Common myeloid progenitor, CD34-positive (primary cell): ENCODE measurements around the gene SATB2.
A peak's percentile ranks its signal among the peaks of the same experiment; 100 is the strongest.

Experiments
- CTCF ChIA-PET: fragments of 350-600 bp; sonication (Branson Sonifier 250); formaldehyde crosslinking; loops from one replicate; lab custom pipeline; 2021; ENCODE audit warnings: antibody characterized with exemption; lab: Charles Lee
- POLR2A ChIA-PET: fragments of 350-600 bp; sonication (Branson Sonifier 250); formaldehyde crosslinking; loops from one replicate; lab custom pipeline; 2021; ENCODE audit warnings: antibody characterized with exemption; lab: Charles Lee
- DNase-seq, 3 donors: peaks; one replicate each; pipeline versions ENCODE4 v3.0.0 to v3.0.0-alpha.2; 2013
- H3K27ac ChIP-seq, 2 experiments: 1 replicate in 1 of 2; 2 replicates in 1 of 2; pipeline ENCODE4 v1.7.0; 2013; ENCODE audit warnings: inconsistent platforms in 2 of 2, low read length in 2 of 2, mild to moderate bottlenecking in 2 of 2, low read depth in 1 of 2, moderate library complexity in 1 of 2; ENCODE audit not compliant: severe bottlenecking in 2 of 2, insufficient read depth in 1 of 2, poor library complexity in 1 of 2
- H3K27me3 ChIP-seq, 5 experiments: replicated peaks in 2 of 5; 1 replicate in 3 of 5; 2 replicates in 2 of 5; pipeline versions ENCODE4 v1.6.1 to v1.7.0; 2013; ENCODE audit warnings: low read length in 4 of 5, mild to moderate bottlenecking in 2 of 5, moderate library complexity in 2 of 5, inconsistent platforms in 1 of 5; ENCODE audit not compliant: insufficient read depth in 5 of 5, control insufficient read depth in 4 of 5
- H3K36me3 ChIP-seq, 4 experiments: 1 replicate in 2 of 4; 2 replicates in 2 of 4; pipeline versions ENCODE4 v1.6.1 to v1.7.0; 2013; ENCODE audit warnings: low read length in 3 of 4, control low read depth in 1 of 4, mild to moderate bottlenecking in 1 of 4; ENCODE audit not compliant: control insufficient read depth in 4 of 4, insufficient read depth in 4 of 4
- H3K4me1 ChIP-seq, 4 experiments: 1 replicate in 3 of 4; 2 replicates in 1 of 4; pipeline versions ENCODE4 v1.6.1 to v1.7.1; 2013; ENCODE audit warnings: low read length in 3 of 4, mild to moderate bottlenecking in 3 of 4, control low read depth in 1 of 4, inconsistent platforms in 1 of 4, moderate library complexity in 1 of 4; ENCODE audit not compliant: control insufficient read depth in 4 of 4, insufficient read depth in 4 of 4; ENCODE audit errors: control extremely low read depth in 1 of 4
- H3K4me3 ChIP-seq, 7 experiments: 1 replicate in 4 of 7; 2 replicates in 3 of 7; pipeline versions ENCODE4 v1.5.1 to v1.7.0; 2013; ENCODE audit warnings: mild to moderate bottlenecking in 7 of 7, low read length in 6 of 7, moderate library complexity in 6 of 7, inconsistent platforms in 2 of 7, low read depth in 2 of 7, control low read depth in 1 of 7; ENCODE audit not compliant: insufficient read depth in 4 of 7, control insufficient read depth in 1 of 7; ENCODE audit errors: extremely low read depth in 1 of 7
- H3K9me3 ChIP-seq, 5 experiments: 1 replicate in 4 of 5; 2 replicates in 1 of 5; pipeline versions ENCODE4 v1.6.1 to v1.7.1; 2013; ENCODE audit warnings: low read length in 4 of 5, mild to moderate bottlenecking in 2 of 5, inconsistent platforms in 1 of 5, low read depth in 1 of 5, moderate library complexity in 1 of 5; ENCODE audit not compliant: control insufficient read depth in 4 of 5, insufficient read depth in 2 of 5; ENCODE audit errors: control extremely low read depth in 1 of 5
- WGBS: methylation state at CpG from one replicate; pipeline ENCODE4 v1.1.5; 2013; ENCODE audit not compliant: insufficient coverage; 5-methylcytosine and 5-hydroxymethylcytosine counted together

Gene SATB2

GRCh38 chr2:199414001-199414400 is 43.7 kb downstream of the SATB2 start:
- Histone ChIP-seq H3K36me3 (no peaks in the 10 kb centered on the region), H3K9me3 (peaks cover 0 to 2% (median 0%) of the 10 kb centered on the region in 5 experiments), H3K4me1 (no peaks in the 10 kb centered on the region), H3K4me3 (no peak overlapping the region), H3K27ac (no peak overlapping the region), H3K27me3 (peaks cover 0 to 13% (median 7%) of the 10 kb centered on the region in 5 experiments)
- no CpG with 5 or more reads among the region's 3 CpGs for WGBS
- no peak for DNase-seq
- ChIA-PET POLR2A (no interaction called here), CTCF (no interaction called here)

DNA sequence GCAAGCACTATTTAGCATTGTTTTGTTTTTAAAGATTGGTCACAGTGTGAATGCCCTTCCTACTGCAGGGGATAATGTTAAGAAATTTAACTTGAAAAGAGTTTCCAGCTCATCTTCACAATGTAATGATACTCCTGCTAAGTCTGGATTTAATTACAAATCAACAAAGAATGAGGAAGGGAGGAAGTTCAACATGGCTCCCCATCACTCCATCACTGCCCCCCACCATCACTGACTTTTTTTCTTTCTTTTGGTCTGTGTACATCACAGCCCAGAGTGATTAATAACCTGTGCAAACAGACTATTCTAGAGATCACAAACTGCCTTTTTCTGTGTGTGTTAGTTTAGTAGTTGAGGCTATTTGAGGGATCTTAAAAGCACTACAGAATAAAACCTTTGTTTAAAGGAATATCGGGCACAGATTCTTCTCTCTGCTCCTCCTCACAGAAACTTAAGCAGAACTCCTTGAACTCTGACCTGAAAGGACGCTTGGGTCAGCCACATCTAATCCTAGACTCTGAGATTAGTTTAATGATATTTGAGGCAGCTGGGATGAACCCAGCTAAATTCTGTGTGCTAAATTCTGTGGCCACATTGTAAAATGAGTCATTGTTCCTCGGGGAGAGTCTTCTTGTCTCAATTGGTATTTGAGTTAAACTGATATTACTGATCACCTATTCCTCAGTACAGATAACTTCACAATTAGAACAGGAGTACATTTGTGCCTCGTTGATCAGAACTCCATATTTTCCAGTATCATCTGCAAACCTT is 47.8 kb downstream of the SATB2 start:
- Histone ChIP-seq H3K4me1 (no peaks in the 10 kb centered on the region), H3K4me3 (no peak overlapping the region), H3K36me3 (no peaks in the 10 kb centered on the region), H3K27me3 (peaks cover 0 to 13% (median 8%) of the 10 kb centered on the region in 5 experiments), H3K27ac (no peak overlapping the region), H3K9me3 (peaks cover 0 to 2% (median 0%) of the 10 kb centered on the region in 5 experiments)
- DNase-seq: no peak
- ChIA-PET CTCF (no interaction called here), POLR2A (no interaction called here)
- WGBS: 0% methylated on average over 1 of the region's 4 CpGs

DNA sequence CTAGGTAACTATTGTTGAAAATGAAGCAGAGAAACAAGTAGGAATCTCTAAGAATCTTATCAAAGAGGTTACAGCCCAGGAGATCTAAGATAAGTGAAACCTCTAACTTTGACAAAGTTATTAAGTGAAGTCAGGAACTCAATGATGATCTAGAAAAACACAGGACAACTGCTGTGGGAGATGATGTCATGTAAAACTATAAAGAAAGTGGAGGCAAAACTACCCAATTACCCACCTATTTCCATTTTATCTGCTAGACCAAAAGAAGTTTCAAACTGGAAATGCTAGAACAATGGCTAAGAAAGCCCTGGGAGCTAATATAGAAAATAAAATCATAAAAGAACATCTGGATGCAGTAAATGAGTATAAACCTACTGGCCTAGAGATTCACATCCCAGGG is 50.3 kb downstream of the SATB2 start:
- no peak overlapping the region for H3K4me3 ChIP-seq
- ChIA-PET POLR2A (no interaction called here), CTCF (no interaction called here)
- H3K27ac ChIP-seq: no peak overlapping the region
- peaks cover 2 to 11% (median 3%) of the 10 kb centered on the region in 5 experiments for H3K27me3 ChIP-seq
- H3K9me3 ChIP-seq: peaks cover 0 to 2% (median 0%) of the 10 kb centered on the region in 5 experiments
- no peaks in the 10 kb centered on the region for H3K36me3 ChIP-seq
- no peaks in the 10 kb centered on the region for H3K4me1 ChIP-seq
- no peak for DNase-seq

DNA sequence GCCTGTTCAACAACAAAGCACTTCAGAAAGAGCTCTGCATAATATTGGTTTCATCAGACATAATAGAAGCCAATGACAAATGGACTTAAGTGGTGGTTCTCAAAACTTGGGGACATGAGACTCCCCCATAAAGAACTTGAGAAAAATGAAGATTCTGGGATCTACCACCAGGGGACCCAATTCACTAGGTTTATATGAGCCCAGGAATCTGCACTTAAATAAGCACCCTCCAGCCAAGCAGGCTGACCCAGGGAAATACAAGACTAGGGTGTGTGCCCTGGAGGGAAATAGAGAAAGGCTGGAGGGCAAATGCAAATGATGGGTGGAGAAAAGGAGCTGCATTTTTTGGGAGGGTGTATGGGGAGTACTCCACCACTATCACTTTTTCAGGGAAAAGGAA is 52.5 kb downstream of the SATB2 start:
- no peaks in the 10 kb centered on the region for H3K9me3 ChIP-seq
- H3K36me3 ChIP-seq: no peaks in the 10 kb centered on the region
- CTCF ChIA-PET: interaction anchor here (1.0 kb wide), 1 partner anchor 29 kb away, joined by 3 read pairs; no protein-coding TSS in a partner anchor
- no peak overlapping the region for H3K27ac ChIP-seq
- DNase-seq: peak in 1 of 3 donors; percentile 4
- no peaks in the 10 kb centered on the region for H3K4me1 ChIP-seq
- H3K27me3 ChIP-seq: peaks cover 0 to 7% (median 3%) of the 10 kb centered on the region in 5 experiments
- H3K4me3 ChIP-seq: no peak overlapping the region
- POLR2A ChIA-PET: no interaction called here

GRCh38 chr2:199404841-199405240 is 52.9 kb downstream of the SATB2 start:
- no CpG with 5 or more reads among the region's 1 CpG for WGBS
- Histone ChIP-seq H3K4me1 (no peaks in the 10 kb centered on the region), H3K9me3 (no peaks in the 10 kb centered on the region), H3K4me3 (no peak overlapping the region), H3K27me3 (peaks cover 0 to 4% (median 3%) of the 10 kb centered on the region in 5 experiments), H3K36me3 (no peaks in the 10 kb centered on the region), H3K27ac (no peak overlapping the region)
- no peak for DNase-seq
- CTCF ChIA-PET: interaction anchor here (1.0 kb wide), 1 partner anchor 29 kb away, joined by 3 read pairs; no protein-coding TSS in a partner anchor
- POLR2A ChIA-PET: no interaction called here

DNA sequence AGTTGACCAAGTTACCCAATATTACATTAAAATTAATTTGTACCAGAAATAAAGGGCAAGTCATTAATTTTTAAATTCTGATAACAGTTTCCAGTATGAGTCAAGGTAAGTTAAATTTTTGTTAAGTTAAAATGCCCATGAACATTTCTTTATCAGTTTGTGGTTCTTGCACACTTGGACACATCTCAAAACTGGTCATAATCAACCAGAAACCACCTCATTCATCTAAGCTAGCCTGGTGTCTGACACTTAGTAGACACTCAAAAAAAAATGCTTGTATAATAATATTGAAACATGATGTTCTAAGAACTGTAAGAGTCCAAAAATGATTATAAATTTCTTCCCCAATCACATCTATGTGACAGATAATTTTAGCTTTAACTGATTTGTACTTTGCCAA is 62.4 kb downstream of the SATB2 start:
- Histone ChIP-seq H3K4me1 (no peaks in the 10 kb centered on the region), H3K27me3 (peaks cover 0 to 5% (median 2%) of the 10 kb centered on the region in 5 experiments), H3K36me3 (no peaks in the 10 kb centered on the region), H3K4me3 (no peak overlapping the region), H3K9me3 (no peaks in the 10 kb centered on the region), H3K27ac (no peak overlapping the region)
- POLR2A ChIA-PET: no interaction called here
- CTCF ChIA-PET: no interaction called here
- DNase-seq: no peak

DNA sequence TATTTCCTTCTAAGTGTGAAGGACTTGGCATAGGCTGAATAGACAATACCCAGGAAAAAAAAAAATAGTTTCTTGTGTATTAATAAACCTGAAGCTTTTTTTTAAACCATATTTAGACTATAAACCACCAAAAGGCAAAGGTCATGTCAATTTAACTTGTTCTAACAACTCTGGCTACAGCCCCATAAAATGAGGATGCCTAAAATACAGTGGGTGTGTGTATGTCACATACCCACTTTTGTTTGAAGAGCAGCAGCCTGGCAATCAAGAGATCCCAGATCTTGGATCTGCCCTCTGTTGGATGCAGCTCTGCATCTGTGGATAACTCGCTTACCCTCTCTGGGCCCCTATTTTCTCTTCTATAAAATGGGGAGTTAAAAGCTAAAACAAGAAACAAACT is 65.4 kb downstream of the SATB2 start:
- DNase-seq: no peak
- Histone ChIP-seq H3K4me3 (no peak overlapping the region), H3K36me3 (no peaks in the 10 kb centered on the region), H3K27ac (no peak overlapping the region), H3K27me3 (peaks cover 0 to 5% (median 1%) of the 10 kb centered on the region in 5 experiments), H3K9me3 (no peaks in the 10 kb centered on the region), H3K4me1 (no peaks in the 10 kb centered on the region)
- ChIA-PET POLR2A (no interaction called here), CTCF (no interaction called here)
- no CpG with 5 or more reads among the region's 1 CpG for WGBS
